T-helper 1 cell treated with Interleukin-12 subunit alpha and Interleukin-12 subunit beta and Interleukin-4 antibody, amounts not matched to agents 30 ng/mL and 1 ng/mL, for 36 hours (primary cell): ENCODE measurements around the gene IGF2BP1. TPM values are rescaled to one million over a fixed set of nuclear protein-coding genes. Genes with fewer than 3 reads are reported as not detected.
"Not testable (repeated sequence)": the region's sequence is repeated elsewhere in the genome, so short reads cannot be mapped to it uniquely, and the experiment has no call there.

Experiments
- intact Hi-C: fragments of 100-400 bp; cut with micrococcal nuclease; formaldehyde crosslinking; loops from one replicate; pipeline ENCODE4 v1.15.1; 2024
- total RNA-seq: library from RNA; stranded (reverse); gene quantifications from 2 replicates; pipeline ENCODE4 v1.2.3, GENCODE V29; 2022

The IGF2BP1 gene
- total RNA-seq, 1 donor from 2014 or later, result 0.10 TPM

- intact Hi-C loops, result no loop called here
These were observed 91.9 kb downstream of the IGF2BP1 start for GRCh38 chr17:49089094-49089493.

- intact Hi-C loops, result no loop called here
These were observed 93.9 kb downstream of the IGF2BP1 start for GRCh38 chr17:49090878-49091594.

GRCh38 chr17:49093131-49093530 is 95.9 kb downstream of the IGF2BP1 start:
- intact Hi-C loops, result no loop called here

GRCh38 chr17:49100601-49101000 is 103.4 kb downstream of the IGF2BP1 start:
- intact Hi-C loops, result no loop called here

- intact Hi-C loops, result no loop called here
These were observed 103.9 kb downstream of the IGF2BP1 start for GRCh38 chr17:49101054-49101534.

GRCh38 chr17:49103360-49103759 is 106.2 kb downstream of the IGF2BP1 start:
- intact Hi-C loops, result not testable (repeated sequence)

- intact Hi-C loops, result no loop called here
These were observed 107.4 kb downstream of the IGF2BP1 start for GRCh38 chr17:49104511-49105074.

Other genes starting within 250 kb of the IGF2BP1 start
- gene TTLL6, start 180.2 kb upstream of the IGF2BP1 start, total RNA-seq, result not detected in 2 replicates
- 158 and 165 TPM in 2 replicates for gene CALCOCO2, start 166.3 kb upstream of the IGF2BP1 start, total RNA-seq
- 89.3 and 101 TPM in 2 replicates for gene ATP5MC1, start 104.6 kb upstream of the IGF2BP1 start, total RNA-seq
- gene UBE2Z, start 89.0 kb upstream of the IGF2BP1 start, total RNA-seq, result 104 and 108 TPM in 2 replicates
- gene SNF8, start 52.5 kb upstream of the IGF2BP1 start, total RNA-seq, result 140 and 147 TPM in 2 replicates
- not detected in 2 replicates for gene GIP, start 28.8 kb upstream of the IGF2BP1 start, total RNA-seq
- gene B4GALNT2, start 135.4 kb downstream of the IGF2BP1 start, total RNA-seq, result 0.05 and 0.07 TPM in 2 replicates
- 22.5 and 24.4 TPM in 2 replicates for gene GNGT2, start 213.2 kb downstream of the IGF2BP1 start, total RNA-seq
- gene ABI3, start 213.3 kb downstream of the IGF2BP1 start, total RNA-seq, result 73.2 and 77.2 TPM in 2 replicates
- not detected in 2 replicates for gene PHOSPHO1, start 233.4 kb downstream of the IGF2BP1 start, total RNA-seq